K562 (cell line): ENCODE data around the gene ZNF135.

Experiments used
- CTCF ChIP-seq, 3 experiments: IDR thresholded peaks in 2 of 3; conservative IDR thresholded peaks in 1 of 3; 2 replicates each; pipeline ENCODE4 v1.5.1; 2011 to 2012; ENCODE audit warnings: low read length in 3 of 3, mild to moderate bottlenecking in 3 of 3, control low read depth in 2 of 3, improper control_type of control experiment in 1 of 3, inconsistent platforms in 1 of 3, low read depth in 1 of 3, mixed read lengths in 1 of 3, moderate library complexity in 1 of 3; ENCODE audit not compliant: insufficient read depth in 2 of 3
- ELF1 ChIP-seq: fragments of 200-800 bp; sonication (Bioruptor generic); IDR thresholded peaks from 2 replicates; pipeline ENCODE4 v1.6.1; 2016; ENCODE audit warnings: missing genetic modification characterization, missing compliant biosample characterization
- ETV5 ChIP-seq: sonication (generic); formaldehyde crosslinking; IDR thresholded peaks from 2 replicates; pipeline ENCODE4 v1.4.0; 2020; ENCODE audit warnings: low read depth, mild to moderate bottlenecking, missing genetic modification reagents
- FOXO4 ChIP-seq: fragments of 450-650 bp; formaldehyde crosslinking; IDR thresholded peaks from 2 replicates; pipeline ENCODE4 v1.4.0; 2020; ENCODE audit warnings: mild to moderate bottlenecking, moderate library complexity
- KLF6 ChIP-seq: fragments of 250-450 bp; sonication (Bioruptor Pico); IDR thresholded peaks from 2 replicates; pipeline ENCODE4 v1.4.0; 2020; ENCODE audit warnings: mild to moderate bottlenecking, moderate library complexity, borderline replicate concordance
- MAX ChIP-seq: sonication (generic); formaldehyde crosslinking; IDR thresholded peaks from 2 replicates; pipeline ENCODE4 v1.9.0; 2022; ENCODE audit warnings: mild to moderate bottlenecking, missing genetic modification reagents
- NFE2 ChIP-seq: IDR thresholded peaks from 2 replicates; pipeline ENCODE4 v1.6.1; 2014; ENCODE audit warnings: antibody characterized with exemption, low read depth
- POLR3A ChIP-seq: IDR thresholded peaks from 2 replicates; pipeline ENCODE4 v1.6.1; 2011; ENCODE audit warnings: borderline replicate concordance, mild to moderate bottlenecking, moderate library complexity; ENCODE audit not compliant: insufficient read length, insufficient read depth; ENCODE audit errors: extremely low read depth
- RBM22 ChIP-seq: fragments of 200-400 bp; formaldehyde crosslinking; IDR thresholded peaks from 2 replicates; pipeline ENCODE4 v1.6.1; 2018; ENCODE audit warnings: low read length, low read depth; ENCODE audit not compliant: poor library complexity, severe bottlenecking
- RFX5 ChIP-seq: IDR thresholded peaks from 2 replicates; pipeline ENCODE4 v1.6.1; 2011; ENCODE audit warnings: low read depth, mild to moderate bottlenecking, improper control_type of control experiment, low read length
- SMAD4 ChIP-seq: fragments of 250-450 bp; sonication (Bioruptor Pico); conservative IDR thresholded peaks from 2 replicates; pipeline ENCODE4 v1.8.0; 2021; ENCODE audit warnings: inconsistent platforms, mild to moderate bottlenecking, moderate library complexity
- TEAD4 ChIP-seq, 2 experiments: sonication (generic) in 1 of 2; formaldehyde crosslinking in 1 of 2; IDR thresholded peaks; 2 replicates each; pipeline versions ENCODE4 v1.6.1 to v1.8.0; 2012 to 2022; ENCODE audit warnings: borderline replicate concordance in 1 of 2, inconsistent platforms in 1 of 2, low read length in 1 of 2, mild to moderate bottlenecking in 1 of 2, missing genetic modification reagents in 1 of 2
- ZNF395 ChIP-seq: fragments of 200-800 bp; sonication (Bioruptor generic); IDR thresholded peaks from 2 replicates; pipeline ENCODE4 v1.6.1; 2017; ENCODE audit warnings: missing genetic modification characterization, missing compliant biosample characterization

- TF ChIP-seq KLF6 (CRISPR knock-in tag): no peak
- no peak for TF ChIP-seq RBM22
- TF ChIP-seq FOXO4 (CRISPR knock-in tag): no peak
- TF ChIP-seq POLR3A: no peak
- no peak for TF ChIP-seq RFX5
- TF ChIP-seq ZNF395 (CRISPR knock-in tag): no peak
- no peak for TF ChIP-seq SMAD4 (CRISPR knock-in tag)
- TF ChIP-seq ETV5 (CRISPR knock-in tag): no peak
- TF ChIP-seq CTCF (IDR thresholded peaks at IDR 0.05 in 2 of 3, conservative IDR thresholded peaks at IDR 0.05 in 1 of 3; ENCODE audit: insufficient read depth in 2 of 3, low read depth in 1 of 3, low read length in 3 of 3): no peak
- TF ChIP-seq NFE2: no peak
- TF ChIP-seq ELF1 (tag): no peak
- TF ChIP-seq TEAD4 (IDR thresholded peaks at IDR 0.05; ENCODE audit: low read length): no peak
- no peak for TF ChIP-seq TEAD4 (CRISPR knock-in tag; IDR thresholded peaks at IDR 0.05; ENCODE audit: borderline replicate concordance)
- no peak for TF ChIP-seq MAX
Measured at GRCh38 chr19:58117841-58118575, 58.9 kb downstream of the ZNF135 start.
